MM.1S (cell line): ENCODE measurements around the gene UST.
"Not testable (repeated sequence)": the region's sequence is repeated elsewhere in the genome, so short reads cannot be mapped to it uniquely, and the experiment has no call there.

Source experiments
- EZH2 ChIP-seq: fragments of 300-600 bp; sonication (generic); optimal IDR thresholded peaks from 2 replicates; pipeline ENCODE3; 2017; ENCODE audit warnings: low read depth, mild to moderate bottlenecking, antibody characterized with exemption, low read length, mixed read lengths
- TF ChIP-seq, protein P1 (sequence below): fragments of 300-600 bp; sonication (generic); IDR thresholded peaks from 2 replicates; pipeline ENCODE4 v1.5.1; 2016; ENCODE audit warnings: antibody characterized with exemption, low read length, mixed read lengths

DNA sequence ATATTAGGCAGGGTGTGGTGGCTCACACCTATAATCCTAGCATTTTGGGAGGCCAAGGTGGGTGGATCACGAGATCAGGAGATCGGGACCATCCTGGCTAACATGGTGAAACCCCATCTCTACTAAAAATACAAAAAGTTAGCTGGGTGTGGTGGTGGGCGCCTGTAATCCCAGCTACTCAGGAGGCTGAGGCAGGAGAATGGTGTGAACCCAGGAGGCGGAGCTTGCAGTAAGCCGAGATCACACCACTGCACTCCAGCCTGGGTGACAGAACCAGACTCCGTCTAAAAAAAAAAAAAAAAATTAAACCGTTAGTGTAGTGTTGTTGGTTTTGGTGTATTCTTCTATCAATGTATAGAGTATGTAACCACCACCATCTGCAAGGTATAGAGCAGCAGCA lies 133.9 kb downstream of the UST start:
- not testable (repeated sequence) for TF ChIP-seq EZH2
- TF ChIP-seq, protein P1, sequence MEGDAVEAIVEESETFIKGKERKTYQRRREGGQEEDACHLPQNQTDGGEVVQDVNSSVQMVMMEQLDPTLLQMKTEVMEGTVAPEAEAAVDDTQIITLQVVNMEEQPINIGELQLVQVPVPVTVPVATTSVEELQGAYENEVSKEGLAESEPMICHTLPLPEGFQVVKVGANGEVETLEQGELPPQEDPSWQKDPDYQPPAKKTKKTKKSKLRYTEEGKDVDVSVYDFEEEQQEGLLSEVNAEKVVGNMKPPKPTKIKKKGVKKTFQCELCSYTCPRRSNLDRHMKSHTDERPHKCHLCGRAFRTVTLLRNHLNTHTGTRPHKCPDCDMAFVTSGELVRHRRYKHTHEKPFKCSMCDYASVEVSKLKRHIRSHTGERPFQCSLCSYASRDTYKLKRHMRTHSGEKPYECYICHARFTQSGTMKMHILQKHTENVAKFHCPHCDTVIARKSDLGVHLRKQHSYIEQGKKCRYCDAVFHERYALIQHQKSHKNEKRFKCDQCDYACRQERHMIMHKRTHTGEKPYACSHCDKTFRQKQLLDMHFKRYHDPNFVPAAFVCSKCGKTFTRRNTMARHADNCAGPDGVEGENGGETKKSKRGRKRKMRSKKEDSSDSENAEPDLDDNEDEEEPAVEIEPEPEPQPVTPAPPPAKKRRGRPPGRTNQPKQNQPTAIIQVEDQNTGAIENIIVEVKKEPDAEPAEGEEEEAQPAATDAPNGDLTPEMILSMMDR = not testable (repeated sequence)
